Bone marrow (tissue), 2 donors: ENCODE results near the gene CDH8.

Experiments
- DNase-seq, 2 donors: peaks; one replicate each; lab custom pipeline; 2025; lab: John Stamatoyannopoulos, UW

The CDH8 gene

GRCh38 chr16:61644736-61645135 is 391.5 kb downstream of the CDH8 start:
- DNase-seq = no peak

GRCh38 chr16:61617219-61617783 is 418.9 kb downstream of the CDH8 start:
- no peak for DNase-seq

DNA sequence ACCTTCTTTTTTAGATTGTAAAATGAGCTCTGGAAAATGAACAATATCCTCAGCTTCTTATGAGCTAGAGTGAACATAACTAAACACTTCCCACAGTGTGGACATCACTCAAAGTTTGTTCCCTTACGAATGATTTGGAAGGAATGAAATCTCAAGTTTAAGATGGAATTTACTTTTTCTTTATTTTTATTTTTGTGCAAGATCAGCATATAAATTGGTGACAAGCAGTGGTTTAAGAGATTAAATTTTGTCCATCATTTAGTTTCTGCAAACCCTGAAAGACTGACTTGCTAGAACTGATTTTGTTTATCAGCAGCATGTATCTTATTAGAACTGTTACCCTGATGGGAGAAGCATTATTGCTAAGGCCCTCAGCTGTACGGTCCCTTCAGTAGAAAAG is 420.1 kb downstream of the CDH8 start:
- DNase-seq = no peak

- no peak for DNase-seq
Measured at GRCh38 chr16:61611847-61612491, 424.3 kb downstream of the CDH8 start.

GRCh38 chr16:61606581-61606980 is 429.7 kb downstream of the CDH8 start:
- DNase-seq = no peak
